ENCODE results near the gene ACTL10.
"Not testable (repeated sequence)": the region's sequence is repeated elsewhere in the genome, so short reads cannot be mapped to it uniquely, and the experiment has no call there.

ACTL10 gene

DNA sequence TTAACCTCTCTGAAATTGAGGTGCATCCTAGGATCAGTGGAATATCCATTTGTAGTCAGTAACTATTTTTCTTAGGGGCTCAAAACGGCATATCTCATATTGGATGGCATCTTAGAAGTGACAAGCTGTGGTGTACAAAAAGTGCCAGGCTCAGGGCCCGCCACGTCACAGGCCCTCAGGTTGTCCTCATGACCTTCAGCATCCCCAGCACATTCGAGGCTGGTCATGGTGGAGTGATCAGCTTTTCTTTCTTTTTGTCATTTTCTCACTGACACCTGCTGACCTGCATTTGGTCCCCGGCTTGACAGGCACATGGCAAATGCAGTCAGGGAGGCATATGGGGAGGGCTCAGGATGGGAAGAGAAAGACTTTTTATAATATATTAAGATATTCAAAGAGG, 26.5 kb downstream of the ACTL10 start:
- peak in 1 of 58 donors; percentile 58 for DNase-seq

DNA sequence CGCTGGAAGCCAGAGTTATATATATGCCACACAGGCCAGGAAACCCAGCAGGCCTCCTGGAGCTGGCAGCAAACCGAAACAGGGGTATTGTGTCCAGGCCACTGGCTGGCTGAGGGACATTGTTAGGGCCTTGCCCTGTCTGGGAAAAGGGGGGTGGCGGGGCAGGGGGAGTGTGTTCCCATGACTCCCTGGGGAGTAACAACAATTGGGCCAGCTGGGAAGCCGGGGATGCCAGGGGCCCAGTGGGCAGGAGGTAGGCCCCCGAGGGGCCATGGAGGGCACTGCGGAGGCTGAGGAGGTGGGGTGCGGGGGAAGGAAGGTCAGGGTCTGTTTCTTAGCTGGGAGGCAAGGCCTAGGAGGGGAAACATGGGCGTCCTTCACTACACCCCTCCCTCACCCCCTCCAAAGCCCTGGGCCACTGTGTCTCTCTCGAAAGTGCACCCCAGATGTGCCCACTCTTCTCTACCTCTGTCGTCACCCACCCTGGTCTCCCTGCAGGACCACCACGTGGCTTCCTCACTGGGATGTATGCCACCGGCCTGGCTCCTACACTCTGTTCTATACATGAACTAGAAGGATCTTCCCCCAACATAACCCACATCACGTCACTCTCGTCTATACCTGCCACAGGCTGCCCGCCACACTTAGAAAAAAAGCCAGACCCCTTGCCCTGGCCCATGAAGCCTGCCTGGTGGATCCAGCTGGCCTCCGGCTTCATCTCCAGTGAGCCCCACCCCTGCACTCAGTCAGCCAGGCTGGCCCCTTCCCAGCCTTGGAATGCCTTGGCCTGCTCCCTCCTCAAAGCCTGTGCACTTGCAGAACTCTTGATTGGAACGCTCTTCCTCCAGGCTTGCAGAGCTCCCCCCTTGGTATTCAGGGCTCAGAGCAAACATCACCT, 27.2 kb downstream of the ACTL10 start:
- DNase-seq, result peak in 54 of 58 donors; percentile 15 to 88 (median 68)

DNA sequence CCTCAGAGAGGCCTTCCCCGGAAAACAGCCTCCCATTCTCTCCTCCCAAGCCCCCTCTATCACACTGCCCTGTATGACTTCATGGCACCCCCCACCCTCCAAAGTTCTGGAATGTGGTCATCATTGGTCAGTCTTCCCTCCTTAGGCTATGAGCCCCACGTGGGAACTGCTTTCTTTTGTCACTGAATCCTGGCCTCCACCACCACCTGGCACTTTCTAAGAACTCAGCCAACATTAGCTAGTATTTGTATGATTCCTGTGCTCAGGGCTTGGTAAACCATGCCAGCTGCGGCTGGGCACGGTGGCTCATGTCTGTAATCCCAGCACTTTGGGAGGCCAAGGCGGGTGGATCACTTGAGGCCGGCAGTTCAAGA, 27.9 kb downstream of the ACTL10 start:
- DNase-seq, result peak in 15 of 58 donors; percentile 33 to 80 (median 58)

DNA sequence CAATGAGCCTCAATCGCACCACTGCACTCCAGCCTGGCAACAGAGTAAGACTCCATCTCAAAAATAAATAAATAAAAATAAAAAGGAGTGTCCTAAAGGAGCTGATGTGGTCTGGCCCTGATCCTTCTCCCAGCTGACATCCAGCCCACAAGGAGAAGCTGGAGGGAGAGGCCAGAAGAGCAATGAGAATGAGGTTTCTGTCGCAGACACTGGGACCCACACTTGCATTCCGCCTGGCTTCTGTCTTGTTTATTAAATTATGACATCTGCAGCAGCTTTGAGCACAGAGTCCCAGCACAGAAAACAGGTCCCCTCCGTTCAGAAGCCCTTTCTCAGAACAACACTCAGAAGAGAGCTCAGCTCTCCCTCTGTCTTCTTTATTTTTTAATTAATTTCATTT, 29.7 kb downstream of the ACTL10 start:
- DNase-seq, result no peak

DNA sequence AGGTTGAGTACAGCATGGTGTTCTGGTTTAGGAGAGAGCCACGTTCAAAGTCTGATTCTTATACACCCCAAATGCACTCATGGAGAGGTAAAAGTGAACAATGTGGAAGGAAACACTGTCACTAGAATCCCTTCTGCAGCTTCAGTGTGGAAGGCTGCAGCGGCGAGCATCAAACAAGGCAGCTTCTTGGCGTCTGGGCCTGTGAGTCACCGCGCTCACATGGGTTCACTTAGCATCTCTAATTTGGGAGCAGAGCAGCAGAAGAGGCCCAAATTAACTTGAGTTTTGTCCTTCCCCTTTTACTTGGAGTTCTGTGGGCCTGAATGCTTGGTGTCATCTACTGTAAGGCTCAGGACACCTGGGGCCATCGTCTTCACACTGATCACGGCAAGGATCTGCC, 30.4 kb downstream of the ACTL10 start:
- peak in 52 of 58 donors; percentile 7 to 84 (median 55) for DNase-seq

DNA sequence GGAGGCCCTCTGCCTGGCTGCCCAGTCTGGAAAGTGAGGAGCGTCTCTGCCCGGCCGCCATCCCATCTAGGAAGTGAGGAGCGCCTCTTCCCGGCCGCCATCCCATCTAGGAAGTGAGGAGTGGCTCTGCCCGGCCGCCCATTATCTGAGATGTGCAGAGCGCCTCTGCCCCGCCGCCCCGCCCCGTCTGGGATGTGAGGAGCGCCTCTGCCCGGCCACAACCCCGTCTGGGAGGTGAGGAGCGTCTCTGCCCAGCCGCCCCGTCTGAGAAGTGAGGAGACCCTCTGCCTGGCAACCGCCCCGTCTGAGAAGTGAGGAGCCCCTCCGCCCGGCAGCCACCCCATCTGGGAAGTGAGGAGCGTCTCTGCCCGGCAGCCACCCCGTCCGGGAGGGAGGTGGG, 32.2 kb downstream of the ACTL10 start:
- not testable (repeated sequence) for DNase-seq

DNA sequence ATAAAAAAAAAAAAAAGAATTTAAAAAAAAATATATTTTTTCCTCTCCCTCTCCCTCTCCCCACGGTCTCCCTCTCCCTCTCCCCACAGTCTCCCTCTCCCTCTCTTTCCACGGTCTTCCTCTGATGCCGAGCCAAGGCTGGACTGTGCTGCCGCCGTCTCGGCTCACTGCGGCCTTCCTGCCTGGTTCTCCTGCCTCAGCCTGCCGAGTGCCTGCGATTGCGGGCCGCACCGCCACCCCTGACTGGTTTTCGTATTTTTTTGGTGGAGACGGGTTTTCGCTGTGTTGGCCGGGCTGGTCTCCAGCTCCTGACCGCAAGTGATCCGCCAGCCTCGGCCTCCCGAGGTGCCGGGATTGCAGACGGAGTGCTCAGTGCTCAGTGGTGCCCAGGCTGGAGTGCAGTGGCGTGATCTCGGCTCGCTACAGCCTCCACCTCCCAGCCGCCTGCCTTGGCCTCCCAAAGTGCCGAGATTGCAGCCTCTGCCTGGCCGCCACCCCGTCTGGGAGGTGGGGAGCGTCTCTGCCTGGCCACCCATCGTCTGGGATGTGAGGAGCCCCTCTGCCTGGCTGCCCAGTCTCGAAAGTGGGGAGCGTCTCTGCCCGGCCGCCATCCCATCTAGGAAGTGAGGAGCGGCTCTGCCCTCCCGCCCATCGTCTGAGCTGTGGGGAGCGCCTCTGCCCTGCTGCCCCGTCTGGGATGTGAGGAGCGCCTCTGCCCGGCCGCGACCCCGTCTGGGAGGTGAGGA, 34.1 kb downstream of the ACTL10 start:
- not testable (repeated sequence) for DNase-seq

DNA sequence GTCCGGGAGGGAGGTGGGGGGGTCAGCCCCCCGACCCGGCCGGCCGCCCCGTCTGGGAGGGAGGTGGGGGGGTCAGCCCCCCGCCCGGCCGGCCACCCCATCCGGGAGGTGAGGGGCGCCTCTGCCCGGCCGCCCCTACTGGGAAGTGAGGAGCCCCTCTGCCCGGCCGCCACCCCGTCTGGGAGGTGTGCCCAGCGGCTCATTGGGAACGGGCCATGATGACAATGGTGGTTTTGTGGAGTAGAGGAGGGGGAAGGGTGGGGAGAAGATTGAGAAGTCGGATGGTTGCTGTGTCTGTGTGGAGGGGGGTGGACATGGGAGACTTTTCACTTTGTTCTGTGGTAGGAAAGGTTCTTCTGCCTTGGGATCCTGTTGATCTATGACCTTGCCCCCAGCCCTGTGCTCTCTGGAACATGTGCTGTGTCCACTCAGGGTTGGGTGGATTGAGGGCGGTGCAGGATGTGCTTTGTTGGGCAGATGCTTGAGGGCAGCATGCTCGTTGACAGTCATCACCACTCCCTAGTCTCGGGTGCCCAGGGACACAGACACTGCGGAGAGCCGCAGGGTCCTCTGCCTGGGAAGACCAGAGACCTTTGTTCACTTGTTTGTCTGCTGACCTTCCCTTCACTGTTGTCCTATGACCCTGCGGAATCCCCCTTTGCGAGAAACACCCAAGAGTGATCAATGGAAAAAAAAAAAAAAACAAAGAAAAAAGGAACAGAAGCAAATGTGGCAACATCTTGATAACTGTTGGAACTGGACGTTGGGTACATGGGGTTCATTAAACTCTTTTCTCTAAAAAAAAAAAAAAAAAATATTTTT, 35.1 kb downstream of the ACTL10 start:
- peak in 1 of 58 donors; percentile 17 for DNase-seq

DNA sequence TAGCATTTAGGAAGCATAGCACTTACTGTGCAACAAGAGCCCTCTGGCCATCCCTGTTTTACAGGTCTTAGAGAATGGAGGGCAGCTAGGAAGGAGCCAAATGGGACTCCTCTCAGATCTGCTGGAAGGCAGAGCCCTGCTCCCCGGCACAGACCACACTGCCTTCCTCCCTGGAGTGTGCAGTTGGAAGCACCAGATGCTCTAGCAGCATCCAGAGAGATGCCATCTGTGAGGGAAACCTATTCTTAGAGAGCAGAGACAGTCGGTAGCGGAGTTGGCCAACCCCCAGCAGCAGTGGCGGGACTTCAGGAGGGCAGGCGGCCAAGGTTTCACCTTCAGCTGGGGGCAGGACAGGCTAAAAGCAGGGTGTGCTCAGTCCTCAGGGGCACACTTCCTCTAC, 36.1 kb downstream of the ACTL10 start:
- peak in 45 of 58 donors; percentile 6 to 84 (median 39) for DNase-seq

DNA sequence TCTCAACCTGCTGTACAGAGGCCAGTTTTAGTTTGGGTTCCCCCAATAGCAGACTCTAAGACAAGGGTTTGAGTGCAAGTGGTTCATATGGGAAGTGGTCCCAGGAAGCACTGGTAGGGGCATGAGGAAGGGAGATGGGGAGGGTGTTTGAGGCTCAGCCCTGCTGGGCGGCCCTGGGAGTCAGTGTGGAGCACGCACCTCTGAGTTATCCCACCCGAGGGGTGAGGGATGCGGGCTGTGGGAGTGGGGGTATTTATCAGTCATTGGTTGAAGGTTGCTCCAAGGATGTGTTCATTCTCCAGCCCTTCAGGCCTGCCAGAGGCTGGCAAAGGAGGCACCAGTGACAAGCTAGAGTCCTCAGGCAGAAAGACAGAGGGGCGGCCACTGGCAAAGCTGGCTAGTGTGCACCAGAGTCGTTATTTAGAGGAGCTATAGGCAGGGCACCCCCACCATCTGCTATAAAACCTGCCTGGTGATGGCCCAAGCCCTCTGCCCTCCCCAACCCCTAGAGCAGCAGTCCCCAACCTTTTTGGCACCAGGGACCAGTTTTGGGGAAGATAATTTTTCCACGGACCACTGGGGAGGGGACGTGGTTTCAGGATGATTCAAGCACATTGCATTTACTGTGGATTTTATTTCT, 36.9 kb downstream of the ACTL10 start:
- no peak for DNase-seq

DNA sequence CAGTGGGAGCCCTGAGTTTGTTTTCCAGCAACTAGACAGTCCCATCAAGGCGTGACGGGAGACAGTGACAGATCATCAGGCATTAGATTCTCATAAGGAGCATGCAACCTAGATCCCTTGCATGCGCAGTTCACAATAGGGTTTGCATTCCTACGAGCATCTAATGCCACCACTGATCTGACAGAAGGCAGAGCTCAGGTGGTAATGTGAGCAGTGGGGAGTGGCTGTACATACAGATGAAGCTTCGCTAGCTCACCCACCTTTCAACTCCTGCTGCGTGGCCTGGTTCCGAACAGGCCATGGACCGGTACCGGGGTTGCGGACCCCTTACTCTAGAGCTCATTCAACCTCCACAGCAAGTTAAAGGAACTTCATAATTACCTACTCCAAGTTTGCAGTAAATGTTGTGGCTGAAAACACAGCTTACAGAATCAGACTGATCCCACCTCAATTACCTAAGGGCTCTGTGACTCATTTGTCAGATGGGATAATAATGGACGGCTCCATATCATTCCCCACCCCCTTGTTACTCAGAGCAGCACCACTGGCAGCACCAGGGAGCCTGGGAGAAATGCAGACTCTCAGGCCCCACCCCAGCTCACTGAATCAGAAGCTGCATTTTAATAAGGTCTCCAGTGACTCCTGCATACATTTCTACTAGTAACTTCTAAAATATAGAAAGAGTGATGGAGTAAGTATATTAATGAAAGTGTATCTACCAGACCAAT, 37.6 kb downstream of the ACTL10 start:
- no peak for DNase-seq

DNA sequence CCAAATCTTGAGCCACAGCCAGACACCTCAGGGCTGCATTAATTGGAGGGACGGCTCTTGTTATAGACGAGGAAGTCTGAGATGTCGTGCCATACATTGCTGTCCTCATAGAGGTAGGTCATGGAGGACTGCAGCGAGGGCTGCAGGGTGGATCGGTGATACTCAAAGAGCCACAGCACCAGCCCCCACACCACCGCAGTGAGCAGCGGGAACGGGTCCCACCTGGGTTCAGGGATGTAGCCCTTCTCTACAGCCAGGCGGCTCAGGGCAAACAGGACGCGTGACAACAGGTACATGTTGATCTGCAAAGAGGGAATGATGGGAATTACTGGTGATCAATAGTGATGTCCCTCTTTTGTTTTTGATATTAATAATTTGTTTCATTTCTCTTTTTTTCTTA, 40.9 kb downstream of the ACTL10 start:
- no peak for DNase-seq

DNA sequence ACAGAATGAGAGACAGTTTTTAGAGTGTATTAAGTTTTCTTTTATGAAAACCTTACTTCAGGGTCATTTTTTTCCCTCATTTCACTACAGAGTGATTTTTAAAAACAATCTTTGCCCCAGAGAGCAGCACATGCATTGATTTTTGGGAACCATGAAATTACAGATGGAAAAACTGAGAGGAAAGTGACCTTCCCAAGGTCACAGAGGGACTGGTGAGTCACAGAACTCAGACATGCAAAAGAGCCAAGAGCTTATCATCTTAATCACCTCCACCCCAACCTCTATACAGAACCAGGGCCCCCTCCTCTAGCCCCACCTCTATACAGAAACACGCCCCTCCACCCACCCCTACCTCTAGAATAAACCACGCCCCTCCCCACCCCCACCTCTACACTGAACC, 42.7 kb downstream of the ACTL10 start:
- DNase-seq, result no peak

DNA sequence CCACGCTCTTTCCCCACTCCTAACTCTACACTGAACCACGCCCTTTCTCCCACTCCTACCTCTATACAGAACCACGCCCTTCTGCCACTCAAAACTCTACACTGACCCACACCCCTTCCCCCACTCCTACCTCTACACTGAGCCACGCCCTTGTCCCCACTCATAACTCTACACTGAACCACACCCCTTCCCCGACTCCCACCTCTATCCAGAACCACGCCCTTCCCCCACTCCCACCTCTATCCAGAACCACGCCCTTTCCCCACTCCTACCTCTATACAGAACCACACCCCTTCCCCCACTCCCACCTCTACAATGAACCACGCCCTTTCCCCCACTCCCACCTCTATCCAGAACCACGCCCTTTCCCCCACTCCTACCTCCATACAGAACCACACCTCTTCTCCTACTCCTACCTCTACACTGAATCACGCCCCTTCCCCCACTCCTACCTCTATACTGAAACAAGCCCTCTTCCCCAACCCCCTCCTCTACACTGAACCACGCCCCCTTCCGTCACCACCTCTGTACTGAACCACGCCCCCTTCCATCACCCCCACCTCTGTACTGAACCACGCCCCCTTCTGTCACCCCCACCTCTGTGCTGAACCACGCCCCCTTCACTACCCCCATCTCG, 43.3 kb downstream of the ACTL10 start:
- DNase-seq, result no peak

DNA sequence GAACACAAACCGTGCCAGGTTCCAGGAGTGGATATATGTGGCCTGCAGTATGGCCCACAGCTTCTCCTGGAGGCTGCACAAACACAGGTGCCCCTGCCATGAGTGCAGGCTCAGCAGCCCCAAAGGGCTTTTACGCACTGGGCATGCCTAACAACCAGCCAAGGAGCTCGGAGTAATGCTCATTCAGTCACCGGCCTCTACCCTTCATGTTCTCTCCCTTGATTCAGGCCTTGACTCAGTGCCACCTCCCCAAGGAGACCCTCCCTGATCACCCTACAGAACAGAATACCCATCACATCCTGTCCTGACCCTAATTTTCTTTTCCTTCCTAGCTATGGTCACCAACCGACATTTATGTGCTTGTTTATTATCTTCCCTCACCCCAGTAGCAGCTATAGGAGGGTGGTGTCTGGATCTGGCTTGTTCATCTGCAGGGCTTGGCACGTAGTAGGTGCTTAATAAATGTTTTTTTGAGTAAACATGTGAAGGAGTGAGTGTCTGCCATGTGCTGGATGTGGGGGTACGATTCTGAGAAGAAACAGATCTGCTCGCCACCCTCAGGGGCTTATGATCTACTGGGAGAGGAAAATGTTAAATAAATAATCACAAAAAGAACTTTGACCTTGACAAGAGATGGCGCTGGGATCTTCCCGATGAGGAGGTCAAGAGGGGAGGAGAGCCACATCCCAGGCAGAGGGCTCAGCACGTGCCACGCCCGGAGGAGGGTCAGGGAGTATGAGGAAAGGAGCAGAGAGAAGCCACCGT, 44.1 kb downstream of the ACTL10 start:
- no peak for DNase-seq

DNA sequence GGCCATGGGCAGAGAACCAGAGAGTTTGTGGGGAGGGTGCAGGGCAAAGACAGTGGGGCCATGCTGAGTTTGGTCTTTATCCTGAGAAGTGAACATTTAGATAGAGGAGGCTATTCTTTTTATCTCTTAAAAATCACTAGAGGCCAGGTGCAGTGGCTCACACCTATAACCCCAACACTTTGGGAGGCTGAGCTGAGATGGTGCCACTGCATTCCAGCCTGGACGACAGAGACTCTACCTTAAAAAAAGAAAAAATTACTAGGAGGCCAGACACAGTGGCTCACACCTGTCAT, 44.6 kb downstream of the ACTL10 start:
- no peak for DNase-seq

DNA sequence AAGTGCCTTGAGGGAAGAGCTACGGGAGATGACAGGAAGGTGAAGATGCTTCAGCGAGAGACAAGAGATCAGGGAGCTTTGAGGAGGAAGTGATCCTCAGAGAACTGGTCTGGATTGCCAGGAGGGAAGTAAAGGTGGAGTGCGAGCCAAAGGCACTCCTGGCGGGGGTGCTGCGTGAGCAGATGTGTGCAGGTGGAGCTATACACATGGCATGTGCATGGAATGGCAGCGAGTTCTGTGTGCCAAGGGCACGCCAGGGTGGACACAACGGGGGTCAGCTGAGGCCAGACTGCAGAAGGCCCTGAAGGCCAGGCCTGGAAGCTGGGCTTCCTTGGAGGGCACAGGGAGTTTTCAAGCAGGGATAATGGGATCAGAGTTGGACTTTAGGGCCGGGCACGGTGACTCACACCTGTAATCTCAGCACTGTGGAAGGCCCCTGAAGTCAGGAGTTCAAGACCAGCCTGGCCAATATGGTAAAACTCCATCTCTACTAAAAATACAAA, 47.2 kb downstream of the ACTL10 start:
- no peak for DNase-seq

DNA sequence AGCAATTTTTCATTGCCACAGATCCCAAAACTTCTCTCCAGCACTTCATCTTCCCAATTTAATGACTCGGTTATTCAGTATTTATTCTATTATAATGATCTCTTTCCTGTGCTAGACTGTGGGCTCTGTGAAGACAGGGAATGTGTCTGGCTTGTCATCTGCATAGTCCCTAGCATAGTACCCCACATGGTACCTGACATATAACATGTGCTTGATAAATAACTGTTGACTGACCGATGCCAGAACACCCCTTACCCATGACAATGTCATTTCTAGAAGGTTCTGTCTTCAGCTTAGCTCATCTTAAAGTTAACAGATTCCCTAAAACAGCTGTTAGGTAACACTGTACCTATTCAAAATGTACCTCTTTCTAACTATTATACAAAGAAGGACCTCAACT, 49.8 kb downstream of the ACTL10 start:
- DNase-seq, result no peak

All from anterior cingulate cortex (tissue), 58 donors.